Karpas-422 (cell line): ENCODE results near the gene DIDO1. TPM values are rescaled to one million over a fixed set of nuclear protein-coding genes. Genes with fewer than 3 reads are reported as not detected.

Source experiments
- DNase-seq: peaks from one replicate; pipeline ENCODE4 v3.0.0-alpha.2; 2015
- H2AFZ ChIP-seq: fragments of 200-600 bp; sonication (generic); 2 replicates; pipeline ENCODE4 v1.6.1; 2014; ENCODE audit warnings: antibody characterized with exemption, low read length, mixed read lengths
- H3K27ac ChIP-seq: fragments of 200-600 bp; sonication (generic); 2 replicates; pipeline ENCODE4 v1.5.1; 2014; ENCODE audit warnings: mild to moderate bottlenecking, low read length, moderate library complexity
- H3K27me3 ChIP-seq: fragments of 200-600 bp; sonication (generic); 2 replicates; pipeline ENCODE4 v1.6.1; 2014; ENCODE audit warnings: low read length, mixed read lengths
- H3K36me3 ChIP-seq: fragments of 200-600 bp; sonication (generic); 2 replicates; pipeline ENCODE4 v1.6.1; 2014; ENCODE audit warnings: low read length, mixed read lengths; ENCODE audit not compliant: insufficient read depth
- H3K4me1 ChIP-seq: fragments of 200-600 bp; sonication (generic); 2 replicates; pipeline ENCODE4 v1.6.1; 2014; ENCODE audit warnings: mild to moderate bottlenecking, low read length, mixed read lengths
- H3K4me2 ChIP-seq: fragments of 200-600 bp; sonication (generic); 2 replicates; pipeline ENCODE4 v1.6.1; 2014; ENCODE audit warnings: low read length, low read depth, mild to moderate bottlenecking; ENCODE audit not compliant: poor library complexity, severe bottlenecking
- H3K4me3 ChIP-seq: fragments of 200-600 bp; sonication (generic); 2 replicates; pipeline ENCODE4 v1.5.1; 2014; ENCODE audit warnings: mild to moderate bottlenecking, antibody characterized with exemption, low read length, mixed read lengths
- H3K79me2 ChIP-seq: fragments of 200-600 bp; sonication (generic); 2 replicates; pipeline ENCODE4 v1.6.1; 2014; ENCODE audit warnings: mild to moderate bottlenecking, low read length, mixed read lengths
- H3K9ac ChIP-seq: fragments of 200-600 bp; sonication (generic); 2 replicates; pipeline ENCODE4 v1.6.0; 2014; ENCODE audit warnings: low read length
- H3K9me2 ChIP-seq: fragments of 200-600 bp; sonication (generic), shearing (Covaris generic); replicated peaks from 2 replicates; pipeline ENCODE4 v1.6.0; 2014; ENCODE audit warnings: mild to moderate bottlenecking, low read length, moderate library complexity; ENCODE audit not compliant: insufficient read depth
- H3K9me3 ChIP-seq: fragments of 300-700, 200-600 bp; sonication (generic); 2 replicates; pipeline ENCODE4 v1.6.1; 2014; ENCODE audit warnings: low read length, mixed read lengths
- H4K20me1 ChIP-seq: fragments of 200-600 bp; sonication (generic); 2 replicates; pipeline ENCODE4 v1.6.1; 2014; ENCODE audit warnings: mild to moderate bottlenecking, antibody characterized with exemption, low read length, low read depth; ENCODE audit not compliant: insufficient read depth
- total RNA-seq: library from RNA; depleted of rRNA; stranded (reverse); fragments of >200 nt; shearing (Covaris generic); gene quantifications from 2 replicates; pipeline ENCODE4 v1.2.3, GENCODE V29; 2014; ENCODE audit warnings: low replicate concordance

DIDO1 gene
- total RNA-seq, 1 experiment from 2014 or later = 35.4 TPM

- no peak for DNase-seq
- Histone ChIP-seq H3K4me1 (peaks cover 26% of the 10 kb centered on the region), H3K4me3 (no peak overlapping the region)
Measured at GRCh38 chr20:62839261-62839660, 87.0 kb downstream of the DIDO1 start.

GRCh38 chr20:62838128-62838891, 88.0 kb downstream of the DIDO1 start:
- no peaks in the 10 kb centered on the region for H3K36me3 ChIP-seq
- H3K79me2 ChIP-seq = no peaks in the 10 kb centered on the region
- H2AFZ ChIP-seq = no peak overlapping the region
- peak overlapping the region; percentile 71 for H3K27ac ChIP-seq
- no peaks in the 10 kb centered on the region for H4K20me1 ChIP-seq
- H3K9me2 ChIP-seq = no peaks in the 10 kb centered on the region
- DNase-seq = peak; percentile 78
- H3K27me3 ChIP-seq = no peaks in the 10 kb centered on the region
- peak overlapping the region; percentile 8; the same call in 1 of the 2 replicates for H3K9ac ChIP-seq
- H3K4me2 ChIP-seq = peak overlapping the region; percentile 45
- H3K4me3 ChIP-seq = no peak overlapping the region
- H3K4me1 ChIP-seq = peaks cover 30% of the 10 kb centered on the region
- no peaks in the 10 kb centered on the region for H3K9me3 ChIP-seq

More at GRCh38 chr20:62839261-62839660, 87.0 kb downstream of the DIDO1 start:
- no peak overlapping the region for H3K27ac ChIP-seq
- no peak overlapping the region for H2AFZ ChIP-seq
- no peaks in the 10 kb centered on the region for H3K79me2 ChIP-seq
- H3K9ac ChIP-seq = no peak overlapping the region
- H3K9me3 ChIP-seq = no peaks in the 10 kb centered on the region
- H4K20me1 ChIP-seq = no peaks in the 10 kb centered on the region
- no peaks in the 10 kb centered on the region for H3K27me3 ChIP-seq
- H3K36me3 ChIP-seq = no peaks in the 10 kb centered on the region
- no peak overlapping the region for H3K4me2 ChIP-seq
- no peaks in the 10 kb centered on the region for H3K9me2 ChIP-seq

- Histone ChIP-seq H3K27me3 (no peaks in the 10 kb centered on the region), H3K4me1 (peaks cover 30% of the 10 kb centered on the region), H3K4me2 (peak overlapping the region; percentile 45), H4K20me1 (no peaks in the 10 kb centered on the region), H3K9ac (peak overlapping the region; percentile 8; the same call in 1 of the 2 replicates), H3K79me2 (no peaks in the 10 kb centered on the region), H3K36me3 (no peaks in the 10 kb centered on the region), H3K4me3 (no peak overlapping the region), H3K9me3 (no peaks in the 10 kb centered on the region), H3K27ac (peak overlapping the region; percentile 71), H2AFZ (no peak overlapping the region), H3K9me2 (no peaks in the 10 kb centered on the region)
- no peak for DNase-seq
Measured at GRCh38 chr20:62837790-62838127, 88.5 kb downstream of the DIDO1 start.

- Histone ChIP-seq H3K4me1 (peaks cover 37% of the 10 kb centered on the region), H3K9me3 (no peaks in the 10 kb centered on the region), H3K4me3 (no peak overlapping the region), H3K9ac (no peak overlapping the region), H3K4me2 (no peak overlapping the region), H3K27me3 (no peaks in the 10 kb centered on the region), H2AFZ (no peak overlapping the region), H3K79me2 (no peaks in the 10 kb centered on the region), H3K27ac (peak overlapping the region; percentile 71; the same call in 1 of the 2 replicates), H3K36me3 (no peaks in the 10 kb centered on the region), H4K20me1 (no peaks in the 10 kb centered on the region), H3K9me2 (no peaks in the 10 kb centered on the region)
- DNase-seq = no peak
Measured at GRCh38 chr20:62836967-62837490, 89.3 kb downstream of the DIDO1 start.

- Histone ChIP-seq H3K36me3 (no peaks in the 10 kb centered on the region), H3K4me3 (no peak overlapping the region), H3K9ac (no peak overlapping the region), H3K27ac (no peak overlapping the region), H3K9me3 (no peaks in the 10 kb centered on the region), H2AFZ (no peak overlapping the region), H3K9me2 (no peaks in the 10 kb centered on the region), H3K4me2 (no peak overlapping the region), H3K79me2 (no peaks in the 10 kb centered on the region), H3K27me3 (no peaks in the 10 kb centered on the region), H3K4me1 (peaks cover 45% of the 10 kb centered on the region), H4K20me1 (no peaks in the 10 kb centered on the region)
- DNase-seq = no peak
Measured at GRCh38 chr20:62835931-62836861, 90.1 kb downstream of the DIDO1 start.

- DNase-seq = no peak
- Histone ChIP-seq H3K9me2 (no peaks in the 10 kb centered on the region), H3K27me3 (no peaks in the 10 kb centered on the region), H3K4me2 (no peak overlapping the region), H2AFZ (no peak overlapping the region), H3K79me2 (no peaks in the 10 kb centered on the region), H3K9me3 (no peaks in the 10 kb centered on the region), H3K4me3 (no peak overlapping the region), H3K4me1 (peaks cover 54% of the 10 kb centered on the region), H3K36me3 (no peaks in the 10 kb centered on the region), H3K9ac (no peak overlapping the region), H3K27ac (no peak overlapping the region), H4K20me1 (no peaks in the 10 kb centered on the region)
Measured at GRCh38 chr20:62834967-62835730, 91.2 kb downstream of the DIDO1 start.

GRCh38 chr20:62832951-62833391, 93.3 kb downstream of the DIDO1 start:
- no peaks in the 10 kb centered on the region for H3K36me3 ChIP-seq
- no peaks in the 10 kb centered on the region for H3K9me3 ChIP-seq
- H3K4me1 ChIP-seq = peaks cover 60% of the 10 kb centered on the region
- no peaks in the 10 kb centered on the region for H3K9me2 ChIP-seq
- H2AFZ ChIP-seq = peak overlapping the region; percentile 47; the same call in 1 of the 2 replicates
- no peaks in the 10 kb centered on the region for H4K20me1 ChIP-seq
- no peaks in the 10 kb centered on the region for H3K27me3 ChIP-seq
- H3K79me2 ChIP-seq = no peaks in the 10 kb centered on the region
- H3K4me2 ChIP-seq = peak overlapping the region; percentile 79
- H3K27ac ChIP-seq = peak overlapping the region; percentile 93
- peak overlapping the region; percentile 69 for H3K9ac ChIP-seq
- H3K4me3 ChIP-seq = peak overlapping the region; percentile 59
- no peak for DNase-seq
